Neuronal stem cell (in vitro differentiated cells): Measurements from ENCODE around the gene RECK.

ENCODE experiments used
- DNase-seq: peaks from one replicate; pipeline ENCODE4 v3.0.0-alpha.2; 2013; ENCODE audit warnings: low spot score
- H2AFZ ChIP-seq: one replicate; pipeline ENCODE4 v1.6.1; 2013; ENCODE audit warnings: mild to moderate bottlenecking, low read length, inconsistent platforms
- H2AK5ac ChIP-seq: 2 replicates; pipeline ENCODE4 v1.6.1; 2013; ENCODE audit warnings: low read depth, mild to moderate bottlenecking, inconsistent platforms, low read length, moderate library complexity, mixed read lengths
- H2BK120ac ChIP-seq: 2 replicates; pipeline ENCODE4 v1.6.1; 2013; ENCODE audit warnings: low read depth, mild to moderate bottlenecking, inconsistent platforms, low read length, moderate library complexity, mixed read lengths
- H2BK12ac ChIP-seq: one replicate; pipeline ENCODE4 v1.6.1; 2013; ENCODE audit warnings: low read length, inconsistent platforms
- H2BK15ac ChIP-seq: 2 replicates; pipeline ENCODE4 v1.6.1; 2013; ENCODE audit warnings: mild to moderate bottlenecking, low read length, inconsistent platforms, mixed read lengths
- H2BK5ac ChIP-seq: one replicate; pipeline ENCODE4 v1.6.1; 2013; ENCODE audit warnings: inconsistent platforms, mild to moderate bottlenecking, low read length, moderate library complexity
- H3K14ac ChIP-seq: one replicate; pipeline ENCODE4 v1.6.1; 2013; ENCODE audit warnings: low read length, inconsistent platforms
- H3K18ac ChIP-seq: 2 replicates; pipeline ENCODE4 v1.6.1; 2013; ENCODE audit warnings: low read length, inconsistent platforms
- H3K23ac ChIP-seq: 2 replicates; pipeline ENCODE4 v1.6.1; 2013; ENCODE audit warnings: low read depth, mild to moderate bottlenecking, mixed read lengths, low read length, inconsistent platforms; ENCODE audit not compliant: poor library complexity
- H3K27ac ChIP-seq: replicated peaks from 3 replicates; pipeline ENCODE4 v1.5.1; 2013; ENCODE audit warnings: low read length, inconsistent platforms
- H3K27me3 ChIP-seq, 3 experiments: 2 replicates each; pipeline ENCODE4 v1.6.1; 2013; ENCODE audit warnings: low read length in 3 of 3, mild to moderate bottlenecking in 2 of 3, inconsistent platforms in 1 of 3, low read depth in 1 of 3, mixed read lengths in 1 of 3, moderate library complexity in 1 of 3; ENCODE audit not compliant: control insufficient read depth in 3 of 3, insufficient read depth in 3 of 3
- H3K36me3 ChIP-seq, 2 donors: replicated peaks in 1 of 2; 2 replicates each; pipeline ENCODE4 v1.6.1; 2013; ENCODE audit warnings: low read length in 2 of 2; ENCODE audit not compliant: control insufficient read depth in 2 of 2, insufficient read depth in 2 of 2
- H3K4ac ChIP-seq: 2 replicates; pipeline ENCODE4 v1.6.1; 2013; ENCODE audit warnings: inconsistent platforms, mild to moderate bottlenecking, low read length, moderate library complexity
- H3K4me1 ChIP-seq, 2 donors: 1 replicate in 1 of 2; 2 replicates in 1 of 2; pipeline ENCODE4 v1.6.1; 2013; ENCODE audit warnings: low read length in 2 of 2, low read depth in 1 of 2; ENCODE audit not compliant: control insufficient read depth in 2 of 2, insufficient read depth in 1 of 2
- H3K4me2 ChIP-seq: one replicate; pipeline ENCODE4 v1.6.1; 2013; ENCODE audit warnings: mild to moderate bottlenecking, low read length, inconsistent platforms; ENCODE audit not compliant: insufficient read depth, poor library complexity, severe bottlenecking
- H3K4me3 ChIP-seq, 2 donors: 2 replicates each; pipeline ENCODE4 v1.5.1; 2013; ENCODE audit warnings: low read length in 2 of 2, mild to moderate bottlenecking in 2 of 2, inconsistent platforms in 1 of 2, moderate library complexity in 1 of 2
- H3K79me1 ChIP-seq: one replicate; pipeline ENCODE4 v1.6.1; 2013; ENCODE audit warnings: low read depth, mild to moderate bottlenecking, inconsistent platforms, low read length, moderate library complexity
- H3K9ac ChIP-seq: one replicate; pipeline ENCODE4 v1.6.1; 2013; ENCODE audit warnings: mild to moderate bottlenecking, low read depth, low read length, inconsistent platforms; ENCODE audit not compliant: poor library complexity
- H3K9me3 ChIP-seq, 2 donors: replicated peaks in 1 of 2; 2 replicates each; pipeline versions ENCODE3 to v1.6.1; 2013; ENCODE audit warnings: low read length in 2 of 2, mild to moderate bottlenecking in 2 of 2, inconsistent platforms in 1 of 2, low read depth in 1 of 2, mixed read lengths in 1 of 2, moderate library complexity in 1 of 2; ENCODE audit not compliant: control insufficient read depth in 2 of 2, insufficient read depth in 1 of 2
- H4K8ac ChIP-seq: one replicate; pipeline ENCODE4 v1.6.1; 2013; ENCODE audit warnings: low read depth, mild to moderate bottlenecking, inconsistent platforms, low read length, moderate library complexity
- H4K91ac ChIP-seq: one replicate; pipeline ENCODE4 v1.6.1; 2013; ENCODE audit warnings: low read length, low read depth, mild to moderate bottlenecking, inconsistent platforms; ENCODE audit not compliant: poor library complexity
- WGBS, 2 donors: extraction: QIAGEN DNeasy Blood & Tissue Kit; methylation state at CpG; one replicate each; pipeline ENCODE4 v1.1.7; 2013; ENCODE audit warnings: missing lambda C conversion rate in 2 of 2, mixed read lengths in 1 of 2; ENCODE audit not compliant: insufficient read length in 2 of 2, insufficient replicate concordance in 1 of 2; ENCODE audit errors: extremely low coverage in 2 of 2; 5-methylcytosine and 5-hydroxymethylcytosine counted together

The RECK gene

DNA sequence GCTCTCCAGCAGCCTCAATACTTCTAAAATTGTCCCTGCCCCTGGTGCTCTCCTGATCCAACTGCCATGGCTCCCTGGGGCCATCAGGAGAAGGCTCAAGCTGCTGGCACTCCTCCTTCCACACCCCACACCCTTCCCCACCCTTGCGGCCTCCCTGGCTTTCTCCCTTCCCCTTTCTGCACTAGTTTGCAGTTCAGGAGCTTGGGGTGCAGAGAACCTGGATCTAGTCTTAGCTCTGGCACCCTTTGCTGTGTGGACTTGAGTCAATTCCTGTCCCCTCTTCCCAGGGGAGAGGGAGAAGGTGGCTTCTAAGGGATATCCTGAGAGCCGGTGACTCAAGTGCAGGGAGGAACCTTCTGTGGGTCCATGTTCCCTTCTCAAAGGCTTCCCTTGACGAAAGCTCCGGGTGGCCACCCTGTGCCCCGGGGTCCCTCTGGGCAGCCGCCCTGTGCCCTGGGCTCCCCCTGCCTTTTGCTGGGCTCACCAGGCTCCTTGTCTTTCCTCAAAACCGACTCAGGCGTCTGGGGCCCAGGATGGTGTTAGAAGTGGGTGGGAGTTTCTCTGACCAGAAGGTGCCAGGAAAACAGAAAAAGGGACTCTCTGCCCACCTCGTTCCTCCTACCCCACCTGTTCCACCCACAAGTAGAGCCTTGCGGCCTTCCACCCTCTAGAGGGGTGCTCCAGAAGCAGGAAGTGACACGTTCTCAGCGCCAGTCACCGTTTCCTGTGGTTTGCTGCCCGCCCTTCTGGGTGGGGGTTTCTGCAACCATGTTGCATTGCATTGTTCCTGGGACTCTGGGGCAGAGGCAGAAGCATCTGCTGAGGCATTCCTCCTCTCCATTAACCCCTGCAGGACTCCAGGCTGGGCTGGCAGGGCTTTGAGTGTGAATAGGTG, 114.8 kb downstream of the RECK start:
- Histone ChIP-seq H3K9me3 (peaks cover 5% of the 10 kb centered on the region in 2 donors), H3K23ac (no peak overlapping the region), H2BK120ac (no peak overlapping the region), H3K9ac (no peak overlapping the region), H3K4me1 (peaks cover 8 to 9% of the 10 kb centered on the region in 2 donors), H2AK5ac (no peak overlapping the region), H2AFZ (no peak overlapping the region), H3K27me3 (no peaks in the 10 kb centered on the region), H2BK12ac (no peak overlapping the region), H3K79me1 (no peaks in the 10 kb centered on the region), H3K4me3 (no peak overlapping the region), H3K4me2 (no peak overlapping the region), H4K91ac (no peak overlapping the region), H3K18ac (no peak overlapping the region), H2BK5ac (no peak overlapping the region), H3K27ac (no peak overlapping the region), H3K14ac (no peak overlapping the region), H4K8ac (no peak overlapping the region), H3K36me3 (peaks cover 6 to 8% of the 10 kb centered on the region in 2 donors), H3K4ac (no peak overlapping the region), H2BK15ac (no peak overlapping the region)
- no CpG with 5 or more reads among the region's 14 CpGs for WGBS, 2 donors
- DNase-seq, result no peak

DNA sequence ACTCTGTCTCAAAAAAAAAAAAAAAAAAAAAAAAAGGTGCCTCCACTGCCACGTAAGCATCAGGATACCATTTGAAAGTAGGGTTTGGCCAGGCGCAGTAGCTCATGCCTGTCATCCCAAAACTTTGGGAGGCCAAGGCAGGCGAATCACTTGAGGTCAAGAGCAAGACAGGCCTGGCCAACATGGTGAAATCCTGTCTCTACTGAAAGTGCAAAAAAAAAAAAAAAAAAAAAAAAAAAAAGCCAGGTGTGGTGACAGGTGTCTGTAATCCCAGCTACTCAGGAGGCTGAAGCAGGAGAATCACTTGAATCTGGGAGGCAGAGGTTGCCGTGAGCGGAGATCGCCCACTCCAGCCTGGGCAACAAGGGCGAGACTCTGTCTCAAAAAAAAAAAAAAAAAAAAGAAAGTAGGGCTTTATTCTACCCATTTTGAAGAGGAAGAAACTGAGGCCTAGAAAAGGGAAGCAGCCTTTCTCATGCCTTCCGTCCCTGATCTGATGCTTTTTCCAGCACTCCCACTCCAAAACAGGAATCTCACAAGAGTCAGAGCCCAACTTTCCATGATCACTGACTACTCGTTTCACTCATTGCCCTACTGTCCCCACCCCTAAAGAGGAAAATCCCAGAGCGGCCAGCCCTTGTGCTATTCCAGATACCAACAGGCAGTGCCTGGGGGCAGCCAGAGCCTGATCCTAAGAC, 116.2 kb downstream of the RECK start:
- no peak overlapping the region for H4K8ac ChIP-seq
- H3K27me3 ChIP-seq, result no peaks in the 10 kb centered on the region
- no peak overlapping the region for H4K91ac ChIP-seq
- peaks cover 3 to 8% of the 10 kb centered on the region in 2 donors for H3K36me3 ChIP-seq
- no peak for DNase-seq
- no peak overlapping the region for H2AFZ ChIP-seq
- peaks cover 5 to 8% of the 10 kb centered on the region in 2 donors for H3K9me3 ChIP-seq
- H3K79me1 ChIP-seq, result no peaks in the 10 kb centered on the region
- no peak overlapping the region for H3K14ac ChIP-seq
- H3K4ac ChIP-seq, result no peak overlapping the region
- H2BK15ac ChIP-seq, result no peak overlapping the region
- H2AK5ac ChIP-seq, result no peak overlapping the region
- no peak overlapping the region for H3K18ac ChIP-seq
- no peak overlapping the region for H3K27ac ChIP-seq
- no peak overlapping the region for H3K4me3 ChIP-seq
- no peak overlapping the region for H2BK12ac ChIP-seq
- peaks cover 6 to 9% of the 10 kb centered on the region in 2 donors for H3K4me1 ChIP-seq
- no peak overlapping the region for H2BK120ac ChIP-seq
- no peak overlapping the region for H3K23ac ChIP-seq
- H2BK5ac ChIP-seq, result no peak overlapping the region
- no peak overlapping the region for H3K4me2 ChIP-seq
- no CpG with 5 or more reads among the region's 10 CpGs for WGBS, 2 donors
- H3K9ac ChIP-seq, result no peak overlapping the region

DNA sequence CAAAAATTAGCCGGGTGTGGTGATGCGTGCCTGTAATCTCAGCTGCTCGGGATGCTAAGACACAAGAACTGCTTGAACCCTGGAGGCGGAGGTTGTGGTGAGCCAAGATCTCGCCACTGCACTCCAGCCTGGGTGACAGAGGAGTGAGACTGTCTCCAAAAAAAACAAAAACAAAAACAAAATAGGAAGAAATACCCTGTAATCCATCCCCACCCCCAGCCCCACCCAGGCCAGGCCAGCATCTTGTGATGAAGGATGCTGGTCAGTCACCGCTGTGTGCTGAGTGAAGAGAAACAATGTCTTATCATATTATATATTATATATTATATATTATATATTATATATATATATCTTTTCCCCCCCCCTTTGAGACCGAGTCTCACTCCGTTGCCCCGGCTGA, 117.0 kb downstream of the RECK start:
- Histone ChIP-seq H3K27ac (no peak overlapping the region), H3K4me3 (no peak overlapping the region), H3K36me3 (peaks cover 3 to 4% of the 10 kb centered on the region in 2 donors), H4K8ac (no peak overlapping the region), H3K79me1 (no peaks in the 10 kb centered on the region), H2BK120ac (no peak overlapping the region), H3K4me2 (no peak overlapping the region), H3K4me1 (peaks cover 6 to 9% of the 10 kb centered on the region in 2 donors), H2BK15ac (no peak overlapping the region), H3K9ac (no peak overlapping the region), H3K18ac (no peak overlapping the region), H3K14ac (no peak overlapping the region), H2BK5ac (no peak overlapping the region), H3K9me3 (peaks cover 5 to 14% of the 10 kb centered on the region in 2 donors), H3K4ac (no peak overlapping the region), H3K23ac (no peak overlapping the region), H4K91ac (no peak overlapping the region), H2AFZ (no peak overlapping the region), H2BK12ac (no peak overlapping the region), H3K27me3 (no peaks in the 10 kb centered on the region), H2AK5ac (no peak overlapping the region)
- no CpG with 5 or more reads among the region's 9 CpGs for WGBS, 2 donors
- DNase-seq, result no peak

DNA sequence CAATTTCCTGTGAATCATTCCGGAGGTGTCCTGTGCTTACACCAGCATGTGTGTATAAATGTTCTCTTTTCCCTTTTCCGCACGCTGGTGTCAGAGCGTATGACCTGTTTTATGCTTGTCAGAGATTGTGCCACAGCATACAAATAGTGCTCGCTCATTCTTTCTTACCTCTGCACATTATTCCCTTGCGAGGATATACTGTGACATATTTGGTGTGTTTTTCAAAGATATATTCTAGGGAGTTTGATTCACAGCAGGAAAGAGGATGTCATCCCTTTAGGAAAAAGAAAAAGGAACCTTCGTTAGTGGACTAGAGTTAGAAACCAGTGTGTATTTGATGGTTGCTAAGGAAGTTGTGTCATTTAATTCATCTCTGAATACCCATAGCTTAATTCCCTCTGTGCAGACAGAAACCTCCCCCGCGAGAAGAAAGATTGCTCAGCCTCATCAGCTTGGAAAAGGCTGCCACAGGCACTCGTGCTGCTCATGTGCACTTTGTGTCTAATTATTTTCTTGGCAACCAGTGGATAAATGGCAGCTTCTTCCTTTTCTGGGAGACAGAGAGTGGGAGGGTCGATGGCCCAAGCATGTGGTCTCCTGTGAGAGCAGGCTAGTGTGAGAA, 117.7 kb downstream of the RECK start:
- no peak overlapping the region for H2BK12ac ChIP-seq
- H3K27me3 ChIP-seq, result no peaks in the 10 kb centered on the region
- no peak overlapping the region for H3K4ac ChIP-seq
- no peak overlapping the region for H3K4me2 ChIP-seq
- H3K4me1 ChIP-seq, result peaks cover 6 to 9% of the 10 kb centered on the region in 2 donors
- peaks cover 3 to 4% of the 10 kb centered on the region in 2 donors for H3K36me3 ChIP-seq
- no peak overlapping the region for H3K9ac ChIP-seq
- peak overlapping the region in 1 of 2 donors; percentile 1 for H3K4me3 ChIP-seq
- no peak overlapping the region for H2BK120ac ChIP-seq
- peak overlapping the region; percentile 88 for H2AFZ ChIP-seq
- no peak overlapping the region for H3K14ac ChIP-seq
- H2AK5ac ChIP-seq, result no peak overlapping the region
- no peak overlapping the region for H3K23ac ChIP-seq
- H3K18ac ChIP-seq, result no peak overlapping the region
- no peak overlapping the region for H2BK5ac ChIP-seq
- no CpG with 5 or more reads among the region's 11 CpGs for WGBS, 2 donors
- H2BK15ac ChIP-seq, result no peak overlapping the region
- peak overlapping the region; percentile 80 for H3K27ac ChIP-seq
- no peak overlapping the region for H4K8ac ChIP-seq
- peaks cover 5 to 14% of the 10 kb centered on the region in 2 donors for H3K9me3 ChIP-seq
- no peak for DNase-seq
- no peak overlapping the region for H4K91ac ChIP-seq
- H3K79me1 ChIP-seq, result no peaks in the 10 kb centered on the region
